HepG2 (cell line): ENCODE data around the gene PROM2. TPM values are rescaled to one million over a fixed set of nuclear protein-coding genes. Genes with fewer than 3 reads are reported as not detected.

Experiments
- CEBPZ ChIP-seq: IDR thresholded peaks from 2 replicates; pipeline ENCODE4 v1.6.1; 2012; ENCODE audit warnings: low read length, improper control_type of control experiment
- HNRNPK ChIP-seq: fragments of 200-400 bp; formaldehyde crosslinking; IDR thresholded peaks from 2 replicates; pipeline ENCODE4 v1.6.1; 2018; ENCODE audit warnings: low read length, low read depth, moderate library complexity, mild to moderate bottlenecking; ENCODE audit not compliant: poor library complexity, severe bottlenecking
- KLF12 ChIP-seq: sonication (generic); formaldehyde crosslinking; IDR thresholded peaks from 2 replicates; pipeline ENCODE4 v1.4.0; 2020; ENCODE audit warnings: missing genetic modification reagents, borderline replicate concordance
- MIER2 ChIP-seq: IDR thresholded peaks from 2 replicates; pipeline ENCODE4 v1.6.1; 2016; ENCODE audit warnings: missing biosample characterization, missing genetic modification reagents
- SUZ12 ChIP-seq: fragments of 150-350 bp; IDR thresholded peaks from 2 replicates; pipeline ENCODE4 v1.6.1; 2014; ENCODE audit warnings: low read depth, low read length
- ZBTB40 ChIP-seq, 2 experiments: fragments of 450-650 bp in 1 of 2; sonication (generic) in 1 of 2; formaldehyde crosslinking in 1 of 2; IDR thresholded peaks; 2 replicates each; pipeline versions ENCODE4 v1.6.1 to v1.8.0; 2016 to 2022; ENCODE audit warnings: antibody characterized with exemption in 1 of 2, mild to moderate bottlenecking in 1 of 2, missing genetic modification reagents in 1 of 2
- ZNF678 ChIP-seq: sonication (generic); formaldehyde crosslinking; IDR thresholded peaks from 2 replicates; pipeline ENCODE4 v1.4.0; 2020; ENCODE audit warnings: mild to moderate bottlenecking, missing genetic modification reagents
- polyA plus RNA-seq, 8 experiments: library from polyadenylated mRNA; depleted of rRNA in 3 of 8; stranded (reverse) in 7 of 8; unstranded in 1 of 8; fragments of >200 nt; fragmentation: Illumina TruSeq in 4 of 8; extraction: Trizol in 4 of 8; gene quantifications; 2 replicates each; pipeline versions ENCODE4 v1.2.1 to v1.2.3, GENCODE V29; 2011 to 2016; ENCODE audit warnings: low read depth in 4 of 8, missing spikeins in 1 of 8, mixed read lengths in 1 of 8; ENCODE audit not compliant: insufficient read depth in 1 of 8
- total RNA-seq, 5 experiments: library from RNA; depleted of rRNA; stranded (reverse); fragments of >200 nt; fragmentation: Illumina TruSeq; extraction: Trizol; gene quantifications; 2 replicates each; pipeline ENCODE4 v1.2.3, GENCODE V29; 2016; ENCODE audit warnings: low read depth in 1 of 5

The PROM2 gene
- total and polyA plus RNA-seq, 2 of the 13 experiments (the other 11 are each of a cell fraction or from before 2014, with no cell fraction given): not detected

GRCh38 chr2:95303191-95303919 is 29.1 kb downstream of the PROM2 start (continued):
- TF ChIP-seq HNRNPK: no peak
- no peak for TF ChIP-seq CEBPZ
- no peak for TF ChIP-seq ZBTB40 (IDR thresholded peaks at IDR 0.05)
- no peak for TF ChIP-seq ZBTB40 (CRISPR knock-in tag; IDR thresholded peaks at IDR 0.05)
- no peak for TF ChIP-seq SUZ12
- no peak for TF ChIP-seq MIER2
- no peak for TF ChIP-seq KLF12 (CRISPR knock-in tag)
- TF ChIP-seq ZNF678 (CRISPR knock-in tag): no peak
